ENCODE data around the gene SLC6A20.

DNA sequence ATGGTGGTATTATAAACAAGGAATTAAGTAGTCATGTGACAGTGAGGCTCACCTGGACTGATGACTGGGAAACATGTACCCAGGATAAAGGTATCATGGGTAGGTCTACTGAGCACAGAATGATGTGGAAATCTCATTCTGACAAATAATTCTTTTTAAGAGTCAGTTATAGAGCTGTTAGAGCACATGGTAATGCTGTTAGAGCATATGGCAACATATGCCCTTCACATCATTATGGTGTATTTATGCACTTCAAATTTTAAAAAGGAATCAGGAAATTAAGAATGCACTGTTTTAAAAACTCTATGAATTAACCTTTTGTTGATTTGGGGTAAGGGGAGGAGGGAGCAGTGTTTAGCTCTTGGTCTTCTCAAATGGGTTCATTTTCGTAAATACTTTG lies 1.7 kb downstream of the SLC6A20 start:
- TF ChIP-seq, protein P1, sequence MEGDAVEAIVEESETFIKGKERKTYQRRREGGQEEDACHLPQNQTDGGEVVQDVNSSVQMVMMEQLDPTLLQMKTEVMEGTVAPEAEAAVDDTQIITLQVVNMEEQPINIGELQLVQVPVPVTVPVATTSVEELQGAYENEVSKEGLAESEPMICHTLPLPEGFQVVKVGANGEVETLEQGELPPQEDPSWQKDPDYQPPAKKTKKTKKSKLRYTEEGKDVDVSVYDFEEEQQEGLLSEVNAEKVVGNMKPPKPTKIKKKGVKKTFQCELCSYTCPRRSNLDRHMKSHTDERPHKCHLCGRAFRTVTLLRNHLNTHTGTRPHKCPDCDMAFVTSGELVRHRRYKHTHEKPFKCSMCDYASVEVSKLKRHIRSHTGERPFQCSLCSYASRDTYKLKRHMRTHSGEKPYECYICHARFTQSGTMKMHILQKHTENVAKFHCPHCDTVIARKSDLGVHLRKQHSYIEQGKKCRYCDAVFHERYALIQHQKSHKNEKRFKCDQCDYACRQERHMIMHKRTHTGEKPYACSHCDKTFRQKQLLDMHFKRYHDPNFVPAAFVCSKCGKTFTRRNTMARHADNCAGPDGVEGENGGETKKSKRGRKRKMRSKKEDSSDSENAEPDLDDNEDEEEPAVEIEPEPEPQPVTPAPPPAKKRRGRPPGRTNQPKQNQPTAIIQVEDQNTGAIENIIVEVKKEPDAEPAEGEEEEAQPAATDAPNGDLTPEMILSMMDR (conservative IDR thresholded peaks at IDR 0.05 in 1 of 2, IDR thresholded peaks at IDR 0.05 in 1 of 2; ENCODE audit: extremely low read depth in 1 of 2, insufficient read depth in 1 of 2, low read depth in 1 of 2, low read length in 2 of 2): no peak
- no peak for TF ChIP-seq EZH2 (IDR thresholded peaks at IDR 0.05; ENCODE audit: borderline replicate concordance, low read length)
